Measurements from ENCODE around the gene TRAPPC3. TPM values are rescaled to one million over a fixed set of nuclear protein-coding genes. Genes with fewer than 3 reads are reported as not detected.

Gene TRAPPC3
- total RNA-seq, 1 experiment from 2014 or later: 52.7 TPM

GRCh38 chr1:36115931-36116330 lies 33.4 kb downstream of the TRAPPC3 start:
- no peak overlapping the region for H3K4me3 Mint-ChIP-seq
- H3K4me1 Mint-ChIP-seq: peaks cover 7 to 31% of the 10 kb centered on the region in 2 experiments
- H3K4me1 ChIP-seq (ENCODE audit: insufficient read depth, low read length): no peaks in the 10 kb centered on the region
- H4K8ac ChIP-seq (replicated peaks; ENCODE audit: insufficient read length, low read depth, low read length): no peak overlapping the region
- no peaks in the 10 kb centered on the region for H3K79me2 ChIP-seq (ENCODE audit: insufficient read depth, low read length)
- no peak overlapping the region for H3K56ac ChIP-seq (ENCODE audit: insufficient read length, low read depth, low read length)
- H2BK12ac ChIP-seq (ENCODE audit: insufficient read length, low read depth, low read length): no peak overlapping the region
- no peak overlapping the region for H2BK120ac ChIP-seq (ENCODE audit: low read depth, low read length, poor library complexity, severe bottlenecking)
- no peak overlapping the region for H3K27ac ChIP-seq (ENCODE audit: insufficient read length, low read depth, low read length)
- no peak overlapping the region for H3K23ac ChIP-seq (ENCODE audit: insufficient read length, low read depth, low read length)
- no peak overlapping the region for H2AFZ ChIP-seq (ENCODE audit: low read length)
- H4K5ac ChIP-seq (ENCODE audit: insufficient read length, low read depth, low read length): no peak overlapping the region
- H2BK15ac ChIP-seq (ENCODE audit: low read depth, low read length): no peak overlapping the region
- no peak overlapping the region for H2BK5ac ChIP-seq (ENCODE audit: insufficient read length, low read length)
- no peaks in the 10 kb centered on the region for H3K27me3 ChIP-seq (ENCODE audit: insufficient read depth, low read length)
- DNase-seq: no peak
- no peak overlapping the region for H3K18ac ChIP-seq (ENCODE audit: insufficient read length, low read depth, low read length)
- TF ChIP-seq CTCF (conservative IDR thresholded peaks at IDR 0.05): no peak
- no peaks in the 10 kb centered on the region for H4K20me1 ChIP-seq (ENCODE audit: control insufficient read depth, insufficient read depth, insufficient read length)
- no peak overlapping the region for H3T11ph ChIP-seq (ENCODE audit: low read length)
- no peak overlapping the region for H3K14ac ChIP-seq (ENCODE audit: insufficient read depth, low read length)
- no peak overlapping the region for H2BK20ac ChIP-seq (ENCODE audit: low read depth, low read length, poor library complexity, severe bottlenecking)
- no peak overlapping the region for H4K91ac ChIP-seq (ENCODE audit: insufficient read length, low read depth, low read length)
- no peak overlapping the region for H3K4ac ChIP-seq (ENCODE audit: low read depth, low read length)
- no peaks in the 10 kb centered on the region for H3K23me2 ChIP-seq (ENCODE audit: insufficient read length, low read depth, low read length, poor library complexity, severe bottlenecking)
- no peak overlapping the region for H3K27ac Mint-ChIP-seq
- peaks cover 3% of the 10 kb centered on the region for H3K27me3 Mint-ChIP-seq (ENCODE audit: low read depth)
- no peaks in the 10 kb centered on the region for H3K9me3 ChIP-seq (ENCODE audit: control insufficient read depth, low read depth, low read length)
- H3K9ac ChIP-seq (ENCODE audit: extremely low read depth, insufficient read length, low read length): no peak overlapping the region
- WGBS (ENCODE audit: extremely low coverage, insufficient read length, low lambda C conversion rate): no CpG with 5 or more reads among the region's 5 CpGs
- H3K36me3 Mint-ChIP-seq (ENCODE audit: insufficient read depth in 1 of 3, low read depth in 3 of 3): no peaks in the 10 kb centered on the region
- H3K9me3 Mint-ChIP-seq: no peaks in the 10 kb centered on the region
- H3K4me2 ChIP-seq (ENCODE audit: insufficient read depth, insufficient read length, low read length): no peak overlapping the region
- H2AK5ac ChIP-seq (ENCODE audit: insufficient read length, low read length): no peak overlapping the region
- H3K79me1 ChIP-seq (ENCODE audit: insufficient read depth, low read depth, low read length, poor library complexity, severe bottlenecking): no peaks in the 10 kb centered on the region
